OCI-M1 (cell line): ENCODE results near the gene BMP8A.
"Not testable (repeated sequence)": the region's sequence is repeated elsewhere in the genome, so short reads cannot be mapped to it uniquely, and the experiment has no call there.

Experiments used
- DNase-seq: peaks from one replicate; lab custom pipeline; 2025; lab: John Stamatoyannopoulos, UW

Gene BMP8A, protein sequence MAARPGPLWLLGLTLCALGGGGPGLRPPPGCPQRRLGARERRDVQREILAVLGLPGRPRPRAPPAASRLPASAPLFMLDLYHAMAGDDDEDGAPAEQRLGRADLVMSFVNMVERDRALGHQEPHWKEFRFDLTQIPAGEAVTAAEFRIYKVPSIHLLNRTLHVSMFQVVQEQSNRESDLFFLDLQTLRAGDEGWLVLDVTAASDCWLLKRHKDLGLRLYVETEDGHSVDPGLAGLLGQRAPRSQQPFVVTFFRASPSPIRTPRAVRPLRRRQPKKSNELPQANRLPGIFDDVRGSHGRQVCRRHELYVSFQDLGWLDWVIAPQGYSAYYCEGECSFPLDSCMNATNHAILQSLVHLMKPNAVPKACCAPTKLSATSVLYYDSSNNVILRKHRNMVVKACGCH

DNA sequence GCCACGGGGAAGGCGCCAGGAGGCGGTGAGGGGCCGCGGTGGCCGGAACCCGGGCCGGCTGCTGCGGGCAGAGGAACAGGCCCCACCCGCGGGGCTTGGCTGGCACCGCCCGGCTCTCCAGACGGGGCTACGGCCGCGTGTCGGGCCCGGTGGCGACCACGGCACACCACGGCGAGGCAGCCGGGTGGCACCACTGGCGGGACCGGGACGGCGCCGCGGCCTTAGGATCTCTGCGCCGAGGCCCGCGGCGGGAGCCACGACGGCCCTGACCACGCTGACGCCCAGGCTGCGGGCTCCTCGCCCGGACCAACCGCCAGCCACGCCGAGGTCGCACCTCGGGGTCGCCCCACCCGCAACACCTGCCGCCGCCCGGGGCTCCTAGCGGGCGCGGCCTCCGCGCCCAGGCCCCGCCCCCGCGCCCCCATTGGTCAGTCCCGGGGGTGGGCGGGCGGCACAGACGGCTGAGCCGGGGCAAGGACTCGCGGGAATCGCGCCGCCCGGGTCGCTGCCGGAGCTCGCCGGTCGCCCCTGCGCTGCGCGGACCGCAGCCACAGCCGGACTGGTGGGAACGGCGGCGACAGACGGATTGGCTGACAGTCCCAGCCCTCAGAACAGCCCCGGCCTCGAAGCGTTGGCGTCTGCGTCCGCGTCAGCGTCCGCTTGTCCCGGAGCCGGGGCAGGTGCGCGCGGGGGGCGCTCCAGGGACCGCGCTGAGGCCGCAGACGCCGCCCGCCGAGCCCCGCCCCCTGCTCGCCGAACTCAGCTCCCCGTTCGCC, at the start of gene BMP8A:
TSS of gene BMP8A (plus strand) at position 491 of the 776 bp plus-strand sequence. CDS start 356 bp downstream, outside the sequence.
- DNase-seq = peak; percentile 18

DNA sequence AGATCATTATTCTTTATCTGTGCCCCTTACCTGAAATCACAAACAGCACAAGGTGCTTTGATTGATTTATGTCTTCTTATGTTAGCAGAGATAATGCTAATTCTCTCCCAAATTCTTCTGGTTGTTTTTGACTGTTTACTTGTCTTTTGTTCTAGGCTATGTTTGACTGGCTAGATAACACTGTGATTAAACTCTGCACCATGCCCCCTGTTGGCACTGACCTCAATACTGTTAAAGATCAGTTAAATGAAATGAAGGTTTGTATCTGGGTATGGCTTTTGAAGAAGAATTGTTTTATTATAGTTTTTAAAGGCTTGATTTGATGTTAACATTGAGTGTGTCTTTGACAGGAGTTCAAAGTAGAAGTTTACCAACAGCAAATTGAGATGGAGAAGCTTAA, 49.6 kb upstream of the BMP8A start:
- DNase-seq = no peak

DNA sequence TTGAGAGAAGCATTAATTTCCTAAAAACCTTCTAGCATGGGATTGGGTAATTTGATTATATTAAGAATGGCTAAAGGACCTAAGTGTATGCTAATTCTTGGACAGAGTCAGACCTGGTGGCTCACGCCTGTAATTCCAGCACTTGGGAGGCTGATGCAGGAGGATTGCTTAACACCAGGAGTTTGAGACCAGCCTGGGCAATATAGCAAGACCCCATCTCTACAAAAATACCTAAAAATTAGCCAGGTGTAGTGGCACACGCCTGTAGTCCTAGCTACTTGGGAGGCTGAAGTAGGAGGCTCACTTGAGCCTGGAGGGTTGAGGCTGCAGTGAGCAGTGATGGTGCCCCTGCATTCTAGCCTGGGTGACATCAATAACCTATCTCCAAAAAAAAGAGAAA, 45.9 kb upstream of the BMP8A start:
- no peak for DNase-seq

DNA sequence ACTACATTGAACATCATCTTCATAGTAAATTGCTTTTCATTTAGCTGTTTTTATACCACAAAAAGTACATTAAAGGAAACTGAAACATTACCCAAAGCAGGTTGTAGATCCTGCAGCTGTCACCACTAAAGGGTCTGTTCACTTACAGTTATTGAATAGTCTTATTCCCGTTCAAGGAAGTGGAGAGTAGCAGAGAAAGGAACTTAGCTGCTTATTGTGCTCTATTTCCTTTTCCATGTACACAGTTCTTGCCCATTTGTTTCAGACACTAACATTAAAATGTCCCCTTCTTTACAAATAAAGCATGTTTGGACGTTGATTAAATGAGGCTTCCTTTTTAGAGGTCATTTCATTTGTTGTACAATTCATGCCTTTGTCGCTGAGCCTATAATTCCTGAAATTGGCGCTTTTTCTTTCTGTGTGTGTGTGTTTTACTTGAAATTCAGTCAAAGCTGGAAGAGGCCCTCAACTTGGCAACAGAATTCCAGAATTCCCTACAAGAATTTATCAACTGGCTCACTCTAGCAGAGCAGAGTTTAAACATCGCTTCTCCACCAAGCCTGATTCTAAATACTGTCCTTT, 44.4 kb upstream of the BMP8A start:
- DNase-seq = no peak

DNA sequence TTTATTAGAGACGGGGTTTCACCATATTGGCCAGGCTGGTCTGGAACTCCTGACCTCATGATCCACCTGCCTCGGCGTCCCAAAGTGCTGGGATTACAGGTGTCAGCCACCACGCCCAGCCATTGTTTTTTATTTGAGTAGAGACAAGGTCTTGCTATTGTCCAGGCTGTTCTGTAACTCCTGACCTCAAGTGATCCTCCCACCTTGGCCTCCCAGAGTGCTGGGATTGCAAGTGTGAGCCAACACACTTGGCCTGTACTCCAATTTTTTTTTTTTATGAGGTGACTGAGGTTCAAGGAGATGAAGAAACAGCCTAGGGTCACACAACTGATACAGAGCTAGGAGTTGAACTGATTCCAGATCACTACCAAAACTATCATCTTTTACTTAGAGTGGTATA, 41.4 kb upstream of the BMP8A start:
- DNase-seq = not testable (repeated sequence)

DNA sequence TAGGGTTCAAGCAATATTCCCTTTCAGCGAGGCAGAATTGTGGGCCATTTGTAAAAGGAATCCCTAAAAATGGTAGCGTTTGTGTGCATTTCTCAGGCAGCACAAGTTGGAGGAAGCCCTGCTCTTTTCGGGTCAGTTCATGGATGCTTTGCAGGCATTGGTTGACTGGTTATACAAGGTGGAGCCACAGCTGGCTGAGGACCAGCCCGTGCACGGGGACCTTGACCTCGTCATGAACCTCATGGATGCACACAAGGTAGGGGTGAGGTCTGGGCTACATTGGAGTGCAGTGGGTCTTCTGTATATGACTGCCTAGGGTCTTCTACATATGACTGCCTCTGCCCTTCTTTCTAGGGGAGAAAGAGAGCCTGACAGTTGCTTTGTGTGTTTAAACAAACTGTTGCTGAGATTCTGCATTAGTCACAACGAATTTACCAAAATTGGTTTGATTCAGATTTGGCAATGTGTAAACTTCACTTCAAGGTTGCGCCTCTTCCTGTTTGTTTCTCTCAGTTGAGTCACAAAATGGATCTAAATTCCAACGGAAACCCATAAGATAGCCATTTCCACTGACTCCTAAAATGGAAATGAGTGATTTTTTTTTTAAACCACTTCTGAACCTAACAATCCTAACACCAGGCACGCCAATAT, 40.4 kb upstream of the BMP8A start:
- DNase-seq = no peak

DNA sequence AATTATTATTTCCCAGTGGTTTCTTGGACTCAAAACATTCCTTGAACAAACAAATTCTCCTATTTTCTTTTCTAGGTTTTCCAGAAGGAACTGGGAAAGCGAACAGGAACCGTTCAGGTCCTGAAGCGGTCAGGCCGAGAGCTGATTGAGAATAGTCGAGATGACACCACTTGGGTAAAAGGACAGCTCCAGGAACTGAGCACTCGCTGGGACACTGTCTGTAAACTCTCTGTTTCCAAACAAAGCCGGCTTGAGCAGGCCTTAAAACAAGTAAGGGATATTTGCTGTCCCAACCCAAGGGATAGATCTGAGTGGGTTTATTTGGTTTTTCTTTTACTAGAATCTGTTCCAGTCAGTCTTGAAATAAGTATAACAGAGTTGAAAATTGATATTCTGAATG, 39.4 kb upstream of the BMP8A start:
- DNase-seq = no peak

DNA sequence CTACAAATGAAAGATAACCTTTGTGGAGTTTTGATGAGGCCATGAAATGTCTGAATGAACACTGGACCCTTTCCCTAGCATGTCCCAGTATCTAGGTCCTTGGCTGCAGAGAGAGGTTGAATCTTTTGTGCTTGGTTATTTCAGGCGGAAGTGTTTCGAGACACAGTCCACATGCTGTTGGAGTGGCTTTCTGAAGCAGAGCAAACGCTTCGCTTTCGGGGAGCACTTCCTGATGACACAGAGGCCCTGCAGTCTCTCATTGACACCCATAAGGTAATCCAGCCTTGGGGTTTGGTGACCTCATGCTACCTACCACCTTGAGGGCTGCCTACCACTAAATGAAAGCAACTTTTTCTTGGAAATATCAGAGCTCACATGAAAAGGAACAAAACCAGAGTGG, 38.9 kb upstream of the BMP8A start:
- no peak for DNase-seq

DNA sequence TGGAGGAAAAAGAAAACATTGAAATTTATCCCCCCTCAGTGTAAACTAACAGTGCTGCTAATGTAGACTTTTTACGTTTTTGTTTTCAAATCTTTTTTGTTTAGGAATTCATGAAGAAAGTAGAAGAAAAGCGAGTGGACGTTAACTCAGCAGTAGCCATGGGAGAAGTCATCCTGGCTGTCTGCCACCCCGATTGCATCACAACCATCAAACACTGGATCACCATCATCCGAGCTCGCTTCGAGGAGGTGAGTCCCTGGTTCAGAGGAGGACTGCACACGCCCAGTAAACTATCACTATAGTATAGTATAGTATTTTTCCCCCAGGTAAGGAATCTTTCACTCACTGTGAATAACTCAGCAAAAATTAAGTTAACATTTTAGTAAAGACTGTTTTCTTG, 37.8 kb upstream of the BMP8A start:
- no peak for DNase-seq

DNA sequence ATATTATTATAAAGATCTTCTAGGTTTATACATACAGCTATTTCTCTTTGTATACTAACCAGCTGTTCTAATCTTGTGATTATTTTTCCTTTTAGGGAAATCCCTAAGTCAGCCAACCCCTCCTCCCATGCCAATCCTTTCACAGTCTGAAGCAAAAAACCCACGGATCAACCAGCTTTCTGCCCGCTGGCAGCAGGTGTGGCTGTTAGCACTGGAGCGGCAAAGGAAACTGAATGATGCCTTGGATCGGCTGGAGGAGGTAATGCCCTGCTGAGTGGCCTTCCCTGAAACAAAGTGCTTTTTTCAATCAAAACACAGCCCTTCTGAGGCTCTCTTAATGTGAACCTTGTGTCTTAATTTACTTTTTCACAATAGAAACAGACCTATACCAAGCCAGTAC, 32.4 kb upstream of the BMP8A start:
- DNase-seq = no peak

DNA sequence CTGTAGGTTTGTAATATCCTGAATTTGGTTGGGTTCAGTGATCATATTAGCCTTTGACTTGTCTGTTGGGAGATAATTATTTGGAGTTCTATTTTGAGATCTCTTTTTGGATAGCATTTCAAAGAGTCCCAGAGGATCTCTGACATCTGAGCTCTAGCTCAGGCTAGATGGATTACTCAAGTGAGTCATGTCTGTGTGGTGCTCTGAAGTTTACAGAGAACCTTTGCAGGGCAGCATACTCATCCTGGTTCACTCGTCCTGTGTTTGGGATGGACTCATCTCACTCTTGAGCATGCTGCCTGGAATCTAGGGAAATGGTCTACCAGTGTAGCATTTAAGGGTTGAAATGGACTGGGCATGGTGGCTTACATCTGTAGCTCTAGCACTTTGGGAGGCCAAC, 29.4 kb upstream of the BMP8A start:
- no peak for DNase-seq

DNA sequence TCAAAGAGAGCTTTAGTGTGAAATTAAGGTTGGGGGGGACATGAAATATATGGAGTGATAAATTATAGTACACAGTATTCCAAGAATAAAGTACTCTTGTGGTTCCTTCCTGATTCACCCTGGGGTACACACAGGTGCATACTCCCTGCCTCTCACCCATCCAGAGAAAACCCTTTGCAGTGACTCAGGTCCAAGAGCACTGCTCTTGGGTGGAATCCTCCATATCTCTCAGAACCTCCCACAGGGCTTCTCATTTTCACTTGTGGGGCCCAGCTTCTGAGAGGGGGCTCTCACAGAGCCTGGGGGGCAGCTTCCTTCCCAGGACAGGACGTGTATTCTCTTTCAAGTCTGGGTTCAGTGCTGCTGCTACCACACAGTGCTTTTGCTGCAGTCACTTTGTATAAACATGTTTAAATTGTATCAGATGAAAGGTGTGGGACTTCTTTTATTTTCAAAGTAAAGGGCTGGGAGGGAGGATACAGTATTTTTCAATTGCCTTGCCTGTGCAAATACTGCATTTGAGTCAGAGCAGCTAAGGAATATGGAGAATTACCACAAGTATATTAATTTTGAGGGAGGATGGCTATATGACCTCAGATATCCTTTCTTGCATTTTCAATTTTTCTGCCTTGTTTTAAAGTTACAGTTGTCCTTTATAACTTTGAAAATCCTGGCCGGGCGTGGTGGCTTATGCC, 24.9 kb upstream of the BMP8A start:
- DNase-seq = no peak

DNA sequence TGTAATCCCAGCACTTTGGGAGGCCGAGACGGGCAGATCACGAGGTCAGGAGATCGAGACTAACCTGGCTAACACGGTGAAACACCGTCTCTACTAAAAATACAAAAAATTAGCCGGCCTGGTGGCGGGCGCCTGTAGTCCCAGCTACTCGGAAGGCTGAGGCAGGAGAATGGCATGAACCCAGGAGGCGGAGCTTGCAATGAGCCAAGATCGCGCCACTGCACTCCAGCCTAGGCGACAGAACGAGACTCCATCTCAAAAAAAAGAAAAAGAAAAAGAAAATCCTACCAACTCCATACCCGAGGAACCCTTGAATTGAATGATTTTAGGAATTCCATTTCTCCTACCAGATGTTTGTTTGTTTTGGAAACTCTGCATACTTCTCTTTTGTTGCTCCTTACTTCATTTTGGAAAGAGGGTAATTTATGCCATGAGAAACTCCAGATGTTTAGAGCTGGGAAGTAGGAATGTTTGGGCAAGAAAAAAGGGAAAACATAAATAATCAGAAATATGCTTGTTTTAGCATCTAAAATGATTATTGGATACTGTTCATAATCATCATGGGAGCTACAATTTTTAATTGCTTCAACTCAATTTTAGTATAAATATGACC, 24.2 kb upstream of the BMP8A start:
- DNase-seq = not testable (repeated sequence)

DNA sequence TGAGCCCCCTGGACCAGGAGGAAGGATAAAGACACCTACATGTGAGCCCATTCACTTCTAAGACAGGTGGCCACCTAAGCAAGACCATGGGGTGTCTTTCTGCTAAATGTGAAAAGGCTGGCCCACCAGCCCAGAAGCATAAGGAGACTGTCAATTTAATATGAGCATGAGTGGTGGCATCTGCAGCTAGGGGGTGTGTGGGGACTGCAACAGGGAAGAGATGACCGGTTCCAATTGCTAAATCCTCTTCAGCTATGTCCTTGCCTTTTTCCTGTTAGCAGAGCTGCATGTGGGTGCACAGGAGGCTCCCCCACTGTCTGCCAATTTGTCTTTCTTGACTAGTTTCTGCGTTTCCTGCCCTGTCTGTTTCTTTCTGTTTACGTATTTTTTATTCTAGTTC, 22.3 kb upstream of the BMP8A start:
- DNase-seq = no peak

DNA sequence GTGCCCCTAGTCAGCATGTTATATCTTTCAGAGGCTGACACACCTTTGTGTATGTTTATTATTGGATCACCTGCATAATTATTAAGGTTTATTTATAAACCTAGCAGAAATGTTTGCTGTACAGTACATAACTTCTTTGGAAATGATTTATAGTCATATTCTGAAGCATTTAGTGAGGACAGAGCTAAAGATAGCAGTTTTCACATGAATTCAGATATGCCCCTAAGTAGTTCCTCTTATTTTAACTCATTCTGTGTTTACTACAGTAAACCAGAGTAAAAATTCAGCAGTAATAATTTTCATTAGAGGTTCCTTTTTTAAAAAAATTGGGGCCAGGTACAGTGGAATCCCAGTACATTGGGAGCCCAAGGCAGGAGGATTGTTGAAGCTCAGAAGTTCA, 21.4 kb upstream of the BMP8A start:
- no peak for DNase-seq

DNA sequence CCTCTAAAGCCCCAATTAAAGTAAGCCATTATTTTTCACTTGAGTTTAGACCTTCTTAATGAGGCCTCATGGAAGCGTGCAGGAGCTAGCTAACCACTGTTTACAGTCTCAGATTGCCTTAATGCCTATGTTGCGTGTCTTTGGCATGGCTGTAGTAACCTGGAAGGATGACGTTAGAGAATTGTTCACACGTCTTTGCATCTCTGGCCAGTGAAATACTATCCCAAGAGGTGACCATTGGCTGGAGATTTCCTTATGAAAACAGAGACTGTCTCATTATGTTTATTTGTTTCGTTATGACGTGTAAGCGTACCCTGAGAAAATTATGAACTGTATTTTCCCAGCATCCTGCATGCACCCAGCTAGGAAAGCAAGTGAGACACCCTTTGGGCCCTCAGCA, 18.6 kb upstream of the BMP8A start:
- no peak for DNase-seq

DNA sequence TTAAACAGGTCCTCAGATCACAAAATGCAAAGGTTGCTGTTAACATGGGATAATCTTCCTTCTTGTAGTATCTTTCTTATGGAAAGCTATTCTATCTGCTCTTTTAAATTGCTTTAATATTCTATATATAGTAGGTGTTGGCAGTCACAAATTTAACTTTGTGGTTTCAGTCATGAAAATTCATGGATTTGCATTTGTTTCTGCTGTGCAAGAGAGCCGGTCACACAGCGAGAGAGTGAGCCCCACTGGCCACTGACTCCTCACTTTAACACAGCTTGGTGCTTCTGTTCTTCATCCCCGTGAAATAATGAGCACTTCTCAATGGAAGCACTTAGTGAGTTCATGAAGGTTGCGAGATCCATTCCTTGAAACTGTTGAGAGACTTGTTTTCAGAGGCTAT, 18.1 kb upstream of the BMP8A start:
- no peak for DNase-seq

DNA sequence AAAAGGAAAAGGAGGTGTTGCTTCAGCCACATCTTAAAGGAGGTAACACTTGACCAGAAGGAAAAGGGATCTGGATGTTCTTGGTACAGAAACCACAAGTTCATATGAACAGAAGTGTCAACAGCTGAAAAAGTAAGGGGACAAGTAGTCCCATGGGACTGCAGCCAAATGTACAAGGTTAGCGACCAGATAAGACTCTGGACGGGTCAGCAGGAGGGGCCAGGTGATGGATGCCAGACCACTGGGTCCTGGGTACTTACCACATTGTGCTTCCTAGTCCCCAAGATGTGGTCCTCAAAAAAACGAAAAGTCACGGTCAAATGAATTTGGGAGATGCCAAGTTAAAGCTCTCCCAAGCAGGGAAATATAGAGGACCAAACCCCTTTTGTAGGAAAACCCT, 16.6 kb upstream of the BMP8A start:
- no peak for DNase-seq

DNA sequence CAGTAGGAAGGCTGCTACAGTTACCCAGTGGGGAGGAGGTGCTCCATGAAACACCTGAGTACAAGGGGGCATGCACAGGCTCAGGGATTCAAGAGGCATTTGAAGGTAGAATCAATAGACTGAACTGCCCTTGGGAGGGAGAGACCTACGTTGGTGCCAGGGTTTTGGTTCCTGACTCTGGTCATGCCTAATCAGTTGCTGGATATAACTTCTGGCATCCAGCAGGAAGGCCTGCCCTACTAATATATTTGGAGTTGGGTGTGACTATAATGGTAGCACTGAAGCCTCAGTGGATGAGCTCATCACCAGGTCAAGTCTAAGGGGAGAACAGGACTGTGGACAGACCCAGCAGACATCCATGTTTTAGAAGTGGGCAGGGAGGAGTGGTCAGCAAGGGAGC, 15.9 kb upstream of the BMP8A start:
- not testable (repeated sequence) for DNase-seq

DNA sequence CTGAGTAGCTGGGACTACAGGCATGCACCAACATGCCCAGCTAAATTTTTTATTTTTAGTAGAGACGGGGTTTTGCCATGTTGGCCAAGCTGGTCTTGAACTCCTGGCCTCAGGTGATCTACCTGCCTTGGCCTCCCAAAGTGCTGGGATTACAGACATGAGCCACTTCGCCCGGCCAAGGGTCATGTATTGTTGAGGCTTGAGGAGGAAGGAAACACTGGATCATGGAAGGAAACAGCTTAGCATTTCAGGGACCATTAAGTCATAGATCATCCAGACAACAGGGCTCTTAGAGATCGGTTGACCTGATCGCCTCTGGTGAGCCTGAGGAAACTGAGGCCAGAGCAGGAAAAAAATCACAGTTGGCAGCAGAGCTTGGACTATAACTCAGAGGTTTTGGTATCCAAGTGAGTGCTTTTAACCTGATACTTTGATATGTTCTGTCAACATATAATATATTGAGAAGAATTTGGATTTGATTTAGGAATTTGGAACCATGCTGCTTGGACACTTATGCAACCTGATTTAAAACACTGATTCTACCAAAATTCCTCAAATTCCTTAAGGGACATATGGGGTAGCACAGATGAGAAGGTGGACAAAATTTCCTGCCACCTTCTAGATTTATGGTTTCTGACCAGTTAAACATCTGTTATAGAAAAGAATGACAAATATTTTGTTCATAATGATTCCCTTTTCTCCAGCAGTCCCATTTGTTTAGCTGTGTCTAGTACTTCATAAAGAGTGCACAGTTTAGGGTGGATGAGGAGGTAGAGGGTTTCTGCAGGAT, 13.1 kb upstream of the BMP8A start:
- DNase-seq = no peak

DNA sequence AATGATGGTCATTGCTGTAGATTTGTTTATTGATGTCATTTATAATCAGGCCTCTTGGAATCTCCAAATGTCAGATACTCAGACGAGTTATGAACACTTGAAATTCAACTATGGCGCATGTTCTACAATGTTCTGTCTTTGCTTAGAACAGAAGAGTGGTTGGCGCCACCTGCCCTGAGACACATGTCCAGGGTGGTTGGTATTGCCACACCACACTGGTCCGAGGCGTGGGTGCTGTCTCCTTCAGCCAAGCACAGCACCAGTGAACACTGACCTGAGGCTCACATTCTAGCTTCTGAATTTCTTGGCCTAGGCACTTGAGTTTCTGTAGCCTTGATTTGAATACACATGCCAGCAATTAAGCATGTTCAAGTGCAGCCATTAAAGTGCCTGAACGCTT, 10.1 kb upstream of the BMP8A start:
- no peak for DNase-seq
